Caco-2 (cell line): ENCODE results near the gene FASN. TPM values are rescaled to one million over a fixed set of nuclear protein-coding genes. Genes with fewer than 3 reads are reported as not detected.

Experiments
- BruUV-seq: library from RNA; stranded (reverse); fragments of 400-500 nt; replicated peaks from 2 replicates; lab custom pipeline; 2021; lab: Mats Ljungman, UMichigan
- CTCF ChIA-PET: fragments of 300-600 bp; sonication (Branson Sonifier 250); formaldehyde crosslinking; loops from one replicate; lab custom pipeline; 2022; ENCODE audit warnings: antibody characterized with exemption; lab: Charles Lee
- POLR2A ChIA-PET: fragments of 300-600 bp; sonication (Branson Sonifier 250); formaldehyde crosslinking; loops from one replicate; lab custom pipeline; 2022; ENCODE audit warnings: antibody characterized with exemption; lab: Charles Lee
- DNase-seq, 2 experiments: peaks; one replicate each; pipeline versions ENCODE4 v3.0.0 to v3.0.0-alpha.2; 2020 to 2022
- H3K27me3 ChIP-seq: replicated peaks from 2 replicates; pipeline ENCODE4 v1.6.0; 2011; ENCODE audit warnings: low read length; ENCODE audit not compliant: control insufficient read depth, insufficient read depth
- H3K36me3 ChIP-seq: 2 replicates; pipeline ENCODE4 v1.5.1; 2011; ENCODE audit warnings: low read length; ENCODE audit not compliant: control insufficient read depth, insufficient read depth
- H3K4me1 ChIP-seq: fragments of 250-450 bp; sonication (Bioruptor Pico); 2 replicates; pipeline ENCODE4 v1.5.1; 2020; ENCODE audit warnings: mild to moderate bottlenecking
- H3K4me3 ChIP-seq: 2 replicates; pipeline ENCODE4 v1.5.1; 2011; ENCODE audit warnings: low read depth, mild to moderate bottlenecking, control low read depth, low read length
- H3K9me3 ChIP-seq: fragments of 250-450 bp; sonication (Bioruptor Pico); 2 replicates; pipeline ENCODE4 v1.5.1; 2020; ENCODE audit warnings: mild to moderate bottlenecking, moderate library complexity
- H3K27ac Mint-ChIP-seq: one replicate; pipeline ENCODE4 v1.8.0; 2022; ENCODE audit warnings: mixed read lengths; ENCODE audit not compliant: unreplicated experiment
- H3K27me3 Mint-ChIP-seq: one replicate; pipeline ENCODE4 v1.8.0; 2022; ENCODE audit warnings: mixed read lengths; ENCODE audit not compliant: insufficient read depth, unreplicated experiment
- H3K36me3 Mint-ChIP-seq: one replicate; pipeline ENCODE4 v1.8.0; 2022; ENCODE audit warnings: mild to moderate bottlenecking, mixed read lengths; ENCODE audit not compliant: insufficient read depth, unreplicated experiment
- H3K4me1 Mint-ChIP-seq: one replicate; pipeline ENCODE4 v1.8.0; 2022; ENCODE audit warnings: low read depth, mixed read lengths; ENCODE audit not compliant: unreplicated experiment
- H3K4me3 Mint-ChIP-seq: one replicate; pipeline ENCODE4 v1.8.0; 2022; ENCODE audit warnings: mild to moderate bottlenecking, moderate library complexity, mixed read lengths; ENCODE audit not compliant: unreplicated experiment
- H3K9me3 Mint-ChIP-seq: one replicate; pipeline ENCODE4 v1.8.0; 2022; ENCODE audit warnings: mixed read lengths; ENCODE audit not compliant: unreplicated experiment
- intact Hi-C: fragments of 100-400 bp; cut with micrococcal nuclease; formaldehyde crosslinking; loops from one replicate; pipeline ENCODE4 v1.10.0; 2022; ENCODE audit not compliant: unreplicated experiment
- total RNA-seq: library from RNA; stranded (reverse); gene quantifications from 2 replicates; pipeline ENCODE4 v1.2.3, GENCODE V29; 2022
- TF ChIP-seq, protein P1 (sequence below), 2 experiments: fragments of 200-600 bp in 1 of 2; IDR thresholded peaks; 1 replicate in 1 of 2; 2 replicates in 1 of 2; pipeline versions ENCODE4 v1.5.1 to v1.8.0; 2011 to 2022; ENCODE audit warnings: antibody characterized with exemption in 1 of 2, control low read depth in 1 of 2, inconsistent platforms in 1 of 2, low read depth in 1 of 2, low read length in 1 of 2, mild to moderate bottlenecking in 1 of 2, moderate library complexity in 1 of 2; ENCODE audit not compliant: insufficient read depth in 1 of 2, severe bottlenecking in 1 of 2, unreplicated experiment in 1 of 2

Gene FASN
- total RNA-seq, 1 experiment from 2014 or later, result 330 TPM

DNA sequence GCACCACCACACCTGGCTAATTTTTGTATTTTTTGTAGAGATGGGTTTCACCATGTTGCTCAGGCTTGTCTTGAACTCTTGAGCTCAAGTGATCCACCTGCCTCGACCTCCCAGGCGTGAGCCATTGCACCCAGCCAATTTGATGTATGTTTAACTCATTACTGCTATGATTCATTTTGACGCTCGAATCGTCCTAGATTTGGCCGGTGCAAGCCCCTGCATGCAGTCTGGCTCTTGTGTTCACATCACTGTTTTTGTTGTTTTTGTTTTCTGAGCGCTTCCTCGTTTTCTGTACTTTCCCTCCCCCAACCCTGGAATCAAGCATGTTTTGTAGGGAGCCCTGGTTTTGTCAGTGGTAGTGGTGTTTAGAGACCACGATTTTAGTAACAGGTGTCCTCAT is 24.6 kb downstream of the FASN start:
- Mint-ChIP-seq H3K9me3 (no peaks in the 10 kb centered on the region), H3K36me3 (peaks cover 56% of the 10 kb centered on the region), H3K4me3 (no peak overlapping the region), H3K27ac (no peak overlapping the region), H3K27me3 (no peaks in the 10 kb centered on the region), H3K4me1 (no peaks in the 10 kb centered on the region)
- Histone ChIP-seq H3K36me3 (no peaks in the 10 kb centered on the region), H3K4me1 (no peaks in the 10 kb centered on the region), H3K9me3 (no peaks in the 10 kb centered on the region), H3K27me3 (no peaks in the 10 kb centered on the region), H3K4me3 (no peak overlapping the region)
- ChIA-PET CTCF (interaction anchor here (1.1 to 1.4 kb wide), 3 partner anchors 12 to 43 kb away, joined by 3 to 4 read pairs (median 4); partner anchors contain the start of gene DCXR), POLR2A (no interaction called here)
- intact Hi-C loops, result no loop called here
- no TSS peak for BruUV-seq
- DNase-seq, result no peak
- TF ChIP-seq, protein P1, sequence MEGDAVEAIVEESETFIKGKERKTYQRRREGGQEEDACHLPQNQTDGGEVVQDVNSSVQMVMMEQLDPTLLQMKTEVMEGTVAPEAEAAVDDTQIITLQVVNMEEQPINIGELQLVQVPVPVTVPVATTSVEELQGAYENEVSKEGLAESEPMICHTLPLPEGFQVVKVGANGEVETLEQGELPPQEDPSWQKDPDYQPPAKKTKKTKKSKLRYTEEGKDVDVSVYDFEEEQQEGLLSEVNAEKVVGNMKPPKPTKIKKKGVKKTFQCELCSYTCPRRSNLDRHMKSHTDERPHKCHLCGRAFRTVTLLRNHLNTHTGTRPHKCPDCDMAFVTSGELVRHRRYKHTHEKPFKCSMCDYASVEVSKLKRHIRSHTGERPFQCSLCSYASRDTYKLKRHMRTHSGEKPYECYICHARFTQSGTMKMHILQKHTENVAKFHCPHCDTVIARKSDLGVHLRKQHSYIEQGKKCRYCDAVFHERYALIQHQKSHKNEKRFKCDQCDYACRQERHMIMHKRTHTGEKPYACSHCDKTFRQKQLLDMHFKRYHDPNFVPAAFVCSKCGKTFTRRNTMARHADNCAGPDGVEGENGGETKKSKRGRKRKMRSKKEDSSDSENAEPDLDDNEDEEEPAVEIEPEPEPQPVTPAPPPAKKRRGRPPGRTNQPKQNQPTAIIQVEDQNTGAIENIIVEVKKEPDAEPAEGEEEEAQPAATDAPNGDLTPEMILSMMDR (IDR thresholded peaks at IDR 0.05; ENCODE audit: insufficient read depth in 1 of 2, low read depth in 1 of 2, low read length in 1 of 2, severe bottlenecking in 1 of 2, unreplicated experiment in 1 of 2), result no peak

DNA sequence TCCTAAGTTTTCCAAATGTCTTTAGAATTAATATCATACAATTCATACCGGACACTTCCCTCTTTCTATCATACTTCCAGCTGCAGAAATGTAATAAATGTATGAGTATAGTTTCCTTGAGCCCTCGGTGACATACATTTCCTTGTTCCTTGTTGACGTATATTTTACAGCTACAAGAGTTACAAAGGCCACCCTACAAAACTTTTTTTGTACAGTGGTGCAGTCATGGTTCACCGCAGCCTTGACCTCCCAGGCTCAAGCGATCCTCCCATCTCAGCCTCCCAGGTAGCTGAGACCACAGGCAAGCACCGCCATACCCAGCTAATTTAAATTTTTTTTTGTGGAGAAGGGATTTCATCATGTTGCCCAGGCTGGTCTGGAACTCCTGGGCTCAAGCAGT is 25.2 kb downstream of the FASN start:
- Mint-ChIP-seq H3K4me1 (no peaks in the 10 kb centered on the region), H3K9me3 (no peaks in the 10 kb centered on the region), H3K4me3 (no peak overlapping the region), H3K27ac (no peak overlapping the region), H3K36me3 (peaks cover 50% of the 10 kb centered on the region), H3K27me3 (no peaks in the 10 kb centered on the region)
- Histone ChIP-seq H3K4me1 (no peaks in the 10 kb centered on the region), H3K4me3 (no peak overlapping the region), H3K9me3 (no peaks in the 10 kb centered on the region), H3K36me3 (no peaks in the 10 kb centered on the region), H3K27me3 (no peaks in the 10 kb centered on the region)
- no peak for DNase-seq
- CTCF ChIA-PET, result interaction anchor here (1.1 to 1.4 kb wide), 3 partner anchors 11 to 42 kb away, joined by 3 to 4 read pairs (median 4); partner anchors contain the start of gene DCXR
- intact Hi-C loops, result no loop called here
- POLR2A ChIA-PET, result no interaction called here
- TF ChIP-seq, protein P1 (IDR thresholded peaks at IDR 0.05; ENCODE audit: insufficient read depth in 1 of 2, low read depth in 1 of 2, low read length in 1 of 2, severe bottlenecking in 1 of 2, unreplicated experiment in 1 of 2), result no peak
- BruUV-seq, result no TSS peak

DNA sequence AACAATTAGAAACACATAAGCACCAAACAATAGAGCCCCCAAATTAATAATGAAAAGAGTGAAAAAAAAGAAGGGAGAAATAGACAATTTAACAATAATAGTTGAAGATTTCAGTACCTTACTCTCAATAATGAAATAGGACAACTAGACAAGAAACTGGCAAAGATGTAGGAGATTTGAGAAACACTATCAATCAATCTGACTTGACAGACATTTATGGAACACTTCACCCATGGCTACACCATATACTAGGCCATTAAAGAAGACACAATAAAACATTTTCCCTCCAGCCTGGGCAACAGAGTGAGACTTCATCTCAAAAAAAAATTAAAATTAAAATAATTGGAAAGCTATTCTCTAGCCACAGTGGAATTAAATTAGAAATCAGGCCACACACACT is 27.4 kb downstream of the FASN start:
- Histone ChIP-seq H3K4me1 (peaks cover 7% of the 10 kb centered on the region), H3K4me3 (no peak overlapping the region), H3K36me3 (no peaks in the 10 kb centered on the region), H3K9me3 (no peaks in the 10 kb centered on the region), H3K27me3 (no peaks in the 10 kb centered on the region)
- no TSS peak for BruUV-seq
- H3K27ac Mint-ChIP-seq, result no peak overlapping the region
- ChIA-PET POLR2A (no interaction called here), CTCF (interaction anchor here (0.7 to 1.1 kb wide), 2 partner anchors 33 to 658 kb away, joined by 3 to 4 read pairs; partner anchors contain the start of gene DCXR)
- H3K4me1 Mint-ChIP-seq, result no peaks in the 10 kb centered on the region
- H3K27me3 Mint-ChIP-seq, result no peaks in the 10 kb centered on the region
- intact Hi-C loops, result no loop called here
- H3K36me3 Mint-ChIP-seq, result peaks cover 28% of the 10 kb centered on the region
- H3K9me3 Mint-ChIP-seq, result no peaks in the 10 kb centered on the region
- no peak overlapping the region for H3K4me3 Mint-ChIP-seq
- no peak for DNase-seq
- TF ChIP-seq, protein P1 (IDR thresholded peaks at IDR 0.05; ENCODE audit: insufficient read depth in 1 of 2, low read depth in 1 of 2, low read length in 1 of 2, severe bottlenecking in 1 of 2, unreplicated experiment in 1 of 2), result no peak
